ENCODE measurements around the gene TOP3A.

GRCh38 chr17:18256351-18256750 is 58.4 kb downstream of the TOP3A start:
- no peak for TF ChIP-seq EZH2 (IDR thresholded peaks at IDR 0.05; ENCODE audit: borderline replicate concordance, low read depth, low read length, poor library complexity, severe bottlenecking)
- TF ChIP-seq, protein P1, sequence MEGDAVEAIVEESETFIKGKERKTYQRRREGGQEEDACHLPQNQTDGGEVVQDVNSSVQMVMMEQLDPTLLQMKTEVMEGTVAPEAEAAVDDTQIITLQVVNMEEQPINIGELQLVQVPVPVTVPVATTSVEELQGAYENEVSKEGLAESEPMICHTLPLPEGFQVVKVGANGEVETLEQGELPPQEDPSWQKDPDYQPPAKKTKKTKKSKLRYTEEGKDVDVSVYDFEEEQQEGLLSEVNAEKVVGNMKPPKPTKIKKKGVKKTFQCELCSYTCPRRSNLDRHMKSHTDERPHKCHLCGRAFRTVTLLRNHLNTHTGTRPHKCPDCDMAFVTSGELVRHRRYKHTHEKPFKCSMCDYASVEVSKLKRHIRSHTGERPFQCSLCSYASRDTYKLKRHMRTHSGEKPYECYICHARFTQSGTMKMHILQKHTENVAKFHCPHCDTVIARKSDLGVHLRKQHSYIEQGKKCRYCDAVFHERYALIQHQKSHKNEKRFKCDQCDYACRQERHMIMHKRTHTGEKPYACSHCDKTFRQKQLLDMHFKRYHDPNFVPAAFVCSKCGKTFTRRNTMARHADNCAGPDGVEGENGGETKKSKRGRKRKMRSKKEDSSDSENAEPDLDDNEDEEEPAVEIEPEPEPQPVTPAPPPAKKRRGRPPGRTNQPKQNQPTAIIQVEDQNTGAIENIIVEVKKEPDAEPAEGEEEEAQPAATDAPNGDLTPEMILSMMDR (conservative IDR thresholded peaks at IDR 0.05; ENCODE audit: low read depth, low read length) = no peak

Measured in A673 (cell line).